Breast epithelium (tissue), 4 donors: ENCODE data around the gene CBR1. TPM values are rescaled to one million over a fixed set of nuclear protein-coding genes. Genes with fewer than 3 reads are reported as not detected.

Experiments used
- DNase-seq, 2 donors: peaks; one replicate each; pipeline ENCODE4 v3.0.0-alpha.2; 2019; ENCODE audit warnings: low spot score in 2 of 2
- H3K27ac ChIP-seq, 2 donors: fragments of 200-600 bp; sonication (generic) in 1 of 2; one replicate each; pipeline ENCODE4 v1.5.1; 2016 to 2019; ENCODE audit warnings: mild to moderate bottlenecking in 1 of 2
- H3K27me3 ChIP-seq, 2 donors: fragments of 200-600 bp; sonication (generic) in 1 of 2; one replicate each; pipeline versions ENCODE4 v1.5.1 to v1.6.0; 2017 to 2019; ENCODE audit warnings: control low read depth in 1 of 2, mild to moderate bottlenecking in 1 of 2
- H3K36me3 ChIP-seq: fragments of 200-600 bp; one replicate; pipeline ENCODE4 v1.5.1; 2019
- H3K4me1 ChIP-seq, 2 donors: fragments of 200-600 bp; sonication (generic); one replicate each; pipeline ENCODE4 v1.5.1; 2016 to 2019; ENCODE audit warnings: control low read depth in 1 of 2
- H3K4me3 ChIP-seq, 3 donors: fragments of 200-600 bp; sonication (generic); 1 replicate in 2 of 3; 2 replicates in 1 of 3; pipeline ENCODE4 v1.5.1; 2016 to 2019; ENCODE audit warnings: mild to moderate bottlenecking in 3 of 3, moderate library complexity in 2 of 3
- H3K9me3 ChIP-seq, 2 donors: fragments of 200-600 bp; sonication (generic) in 1 of 2; one replicate each; pipeline ENCODE4 v1.5.1; 2016 to 2019; ENCODE audit warnings: control low read depth in 1 of 2
- CTCF ChIP-seq, 3 donors: fragments of 450-650 bp; IDR thresholded peaks; one replicate each; pipeline ENCODE4 v1.5.1; 2016 to 2017; ENCODE audit warnings: antibody characterized with exemption in 3 of 3, mild to moderate bottlenecking in 3 of 3, moderate library complexity in 3 of 3
- POLR2A ChIP-seq: fragments of 450-650 bp; IDR thresholded peaks from one replicate; pipeline ENCODE4 v1.6.1; 2016; ENCODE audit warnings: antibody characterized with exemption, mild to moderate bottlenecking, moderate library complexity
- POLR2AphosphoS5 ChIP-seq, 3 donors: sonication (generic); formaldehyde crosslinking; IDR thresholded peaks; one replicate each; pipeline ENCODE4 v1.6.1; 2017; ENCODE audit warnings: antibody characterized with exemption in 3 of 3
- intact Hi-C: fragments of 100-400 bp; cut with DNase I; formaldehyde crosslinking; loops from one replicate; pipeline ENCODE4 v1.15.1; 2023; ENCODE audit warnings: low total_unique reads
- total RNA-seq, 3 donors: library from RNA; depleted of rRNA; stranded (reverse); fragments of >200 nt; gene quantifications; one replicate each; pipeline ENCODE4 v1.1.0, GENCODE V29; 2016

The CBR1 gene
- total RNA-seq, 3 donors from 2014 or later: 79.5 to 104 (median 85.5) TPM

GRCh38 chr21:36075171-36075570 lies 5.3 kb downstream of the CBR1 start:
- Histone ChIP-seq H3K27me3 (no peaks in the 10 kb centered on the region), H3K4me3 (no peak overlapping the region), H3K4me1 (peaks cover 0 to 12% of the 10 kb centered on the region in 2 donors), H3K27ac (peak overlapping the region in 1 of 2 donors; percentile 28), H3K9me3 (no peaks in the 10 kb centered on the region), H3K36me3 (no peaks in the 10 kb centered on the region)
- intact Hi-C loops: no loop called here
- no peak for TF ChIP-seq POLR2AphosphoS5 (IDR thresholded peaks at IDR 0.05)
- no peak for TF ChIP-seq CTCF (IDR thresholded peaks at IDR 0.05)
- DNase-seq: no peak

- Histone ChIP-seq H3K4me1 (peaks cover 0 to 12% of the 10 kb centered on the region in 2 donors), H3K4me3 (no peak overlapping the region), H3K27me3 (no peaks in the 10 kb centered on the region), H3K9me3 (no peaks in the 10 kb centered on the region), H3K27ac (no peak overlapping the region), H3K36me3 (no peaks in the 10 kb centered on the region)
- no peak for DNase-seq
- TF ChIP-seq POLR2A: no peak
- no peak for TF ChIP-seq CTCF (IDR thresholded peaks at IDR 0.05)
- no peak for TF ChIP-seq POLR2AphosphoS5 (IDR thresholded peaks at IDR 0.05)
- intact Hi-C loops: no loop called here
Observed at GRCh38 chr21:36075953-36076352, 6.1 kb downstream of the CBR1 start.

GRCh38 chr21:36076878-36077655 lies 7.2 kb downstream of the CBR1 start:
- H3K27me3 ChIP-seq: no peaks in the 10 kb centered on the region
- intact Hi-C loops: no loop called here
- no peak overlapping the region for H3K4me3 ChIP-seq
- H3K36me3 ChIP-seq: no peaks in the 10 kb centered on the region
- peaks cover 0 to 12% of the 10 kb centered on the region in 2 donors for H3K4me1 ChIP-seq
- H3K9me3 ChIP-seq: no peaks in the 10 kb centered on the region
- H3K27ac ChIP-seq: no peak overlapping the region
- TF ChIP-seq CTCF (IDR thresholded peaks at IDR 0.05) (no peak), POLR2A (no peak), POLR2AphosphoS5 (IDR thresholded peaks at IDR 0.05) (no peak)
- DNase-seq: no peak

GRCh38 chr21:36077758-36078157 lies 7.9 kb downstream of the CBR1 start:
- H3K4me1 ChIP-seq: peaks cover 0 to 5% of the 10 kb centered on the region in 2 donors
- H3K36me3 ChIP-seq: no peaks in the 10 kb centered on the region
- no peak overlapping the region for H3K4me3 ChIP-seq
- intact Hi-C loops: no loop called here
- DNase-seq: no peak
- H3K27me3 ChIP-seq: no peaks in the 10 kb centered on the region
- TF ChIP-seq CTCF (IDR thresholded peaks at IDR 0.05) (no peak), POLR2AphosphoS5 (IDR thresholded peaks at IDR 0.05) (no peak), POLR2A (no peak)
- no peak overlapping the region for H3K27ac ChIP-seq
- no peaks in the 10 kb centered on the region for H3K9me3 ChIP-seq

GRCh38 chr21:36079010-36079649 lies 9.3 kb downstream of the CBR1 start:
- Histone ChIP-seq H3K36me3 (no peaks in the 10 kb centered on the region), H3K4me3 (no peak overlapping the region), H3K27ac (no peak overlapping the region), H3K27me3 (no peaks in the 10 kb centered on the region), H3K9me3 (no peaks in the 10 kb centered on the region), H3K4me1 (no peaks in the 10 kb centered on the region)
- intact Hi-C loops: no loop called here
- TF ChIP-seq POLR2AphosphoS5 (IDR thresholded peaks at IDR 0.05) (no peak), CTCF (IDR thresholded peaks at IDR 0.05) (no peak), POLR2A (no peak)
- DNase-seq: no peak
